Measurements from ENCODE around the gene SUPT20HL1.

The SUPT20HL1 gene

DNA sequence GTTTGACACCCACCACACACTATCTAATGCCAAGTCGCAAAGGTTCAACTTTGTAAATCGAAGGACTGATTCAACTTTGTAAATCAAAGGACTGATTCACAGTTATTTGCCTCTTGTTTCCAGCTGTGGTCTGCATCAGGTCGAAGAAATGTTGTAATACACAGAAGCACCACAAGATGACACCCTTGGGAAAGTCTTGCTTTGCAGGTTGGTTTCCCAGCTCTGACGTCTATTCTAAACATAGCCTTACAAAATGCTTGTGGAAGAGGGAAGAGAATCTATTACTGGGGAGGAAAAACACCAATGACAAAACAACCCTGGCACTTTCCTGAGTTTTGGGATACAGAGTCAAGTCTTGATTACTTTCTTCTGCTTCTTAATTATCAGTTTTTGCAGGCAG lies 35.3 kb downstream of the SUPT20HL1 start:
- no peak overlapping the region for H3K4me3 ChIP-seq
- H3K4me1 ChIP-seq: no peaks in the 10 kb centered on the region
- no peaks in the 10 kb centered on the region for H3K36me3 ChIP-seq (replicated peaks)
- no peaks in the 10 kb centered on the region for H3K9me3 ChIP-seq
- in situ Hi-C loops (cut with MboI; ENCODE audit: low sequenced_read_pairs): no loop called here
- H3K27me3 ChIP-seq (ENCODE audit: low read depth): peaks cover 28% of the 10 kb centered on the region
- DNase-seq (ENCODE audit: low spot score in 2 of 2): peak; percentile 73 to 76

DNA sequence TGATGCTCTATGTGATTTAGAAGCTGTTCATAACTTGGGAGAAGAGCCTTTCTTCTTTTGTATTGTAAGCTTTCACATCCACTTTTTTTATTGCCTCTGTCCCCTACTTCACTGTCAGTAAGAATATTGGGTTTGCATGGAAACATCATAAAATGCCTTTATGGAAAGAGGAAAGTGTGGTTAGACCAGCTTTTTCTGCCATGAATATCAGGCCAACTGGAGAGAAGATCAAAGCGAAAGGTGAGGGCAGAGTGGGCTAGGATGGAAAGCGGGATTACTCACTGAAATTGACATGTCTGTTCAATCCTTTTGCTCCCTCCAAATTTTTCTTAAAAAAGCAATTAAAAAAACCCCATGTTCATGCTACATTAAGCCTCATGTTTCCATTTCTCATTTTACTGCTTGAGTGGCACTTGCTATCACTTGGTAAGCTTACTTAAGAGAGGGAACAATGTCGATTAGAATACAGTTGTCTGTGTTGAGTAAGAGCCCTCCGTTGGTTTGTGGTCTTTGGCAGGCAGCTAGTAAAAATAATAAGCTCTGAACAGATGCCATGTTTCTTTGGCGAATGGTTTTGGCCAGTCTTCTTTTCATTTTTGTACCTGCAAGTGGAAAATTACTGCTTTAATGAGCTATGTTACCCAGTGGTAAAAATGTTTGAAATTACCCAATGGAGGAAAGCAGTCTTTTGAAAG lies 35.9 kb downstream of the SUPT20HL1 start:
- DNase-seq (ENCODE audit: low spot score in 2 of 2): no peak
- H3K9me3 ChIP-seq: no peaks in the 10 kb centered on the region
- H3K27me3 ChIP-seq (ENCODE audit: low read depth): peaks cover 28% of the 10 kb centered on the region
- in situ Hi-C loops (cut with MboI; ENCODE audit: low sequenced_read_pairs): no loop called here
- H3K4me3 ChIP-seq: no peak overlapping the region
- no peaks in the 10 kb centered on the region for H3K4me1 ChIP-seq
- no peaks in the 10 kb centered on the region for H3K36me3 ChIP-seq (replicated peaks)

DNA sequence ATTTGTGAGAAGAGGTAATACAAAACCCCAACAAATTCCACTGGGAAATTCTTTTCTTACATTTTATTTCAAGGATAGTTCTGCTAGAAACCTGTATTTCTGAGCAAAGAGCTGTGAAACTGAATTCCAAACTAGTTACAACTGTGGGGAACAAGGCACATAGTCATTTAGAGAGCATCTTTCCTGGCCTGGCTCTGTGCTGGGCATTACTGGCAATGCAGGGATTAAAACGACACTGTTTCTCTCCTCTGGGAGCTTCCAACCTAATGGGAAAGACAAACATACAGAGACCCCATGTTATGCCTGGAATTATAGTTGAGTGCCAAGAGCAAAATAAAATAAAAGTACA lies 36.5 kb downstream of the SUPT20HL1 start:
- Histone ChIP-seq H3K9me3 (no peaks in the 10 kb centered on the region), H3K36me3 (replicated peaks) (no peaks in the 10 kb centered on the region), H3K4me3 (no peak overlapping the region), H3K4me1 (no peaks in the 10 kb centered on the region), H3K27me3 (ENCODE audit: low read depth) (peaks cover 25% of the 10 kb centered on the region)
- DNase-seq (ENCODE audit: low spot score in 2 of 2): no peak
- in situ Hi-C loops (cut with MboI; ENCODE audit: low sequenced_read_pairs): no loop called here

DNA sequence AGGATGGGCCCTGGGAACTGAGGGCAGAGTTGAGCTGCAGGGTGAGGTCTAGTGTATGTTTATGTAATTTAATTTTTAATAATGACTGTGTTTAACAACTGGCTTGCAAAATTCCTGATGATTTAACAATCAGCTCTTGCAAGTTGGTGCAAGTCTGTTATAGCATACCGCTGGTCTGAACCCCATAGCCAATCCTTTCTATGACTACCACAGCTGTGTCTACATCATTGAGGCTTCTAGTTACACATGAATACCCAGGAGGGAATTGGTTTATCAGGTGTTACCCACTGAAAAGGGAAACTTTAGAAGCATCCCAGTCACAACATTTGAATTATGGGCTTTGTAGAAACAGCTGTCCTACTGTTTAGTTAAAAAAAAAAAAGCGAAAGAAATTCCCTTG lies 38.3 kb downstream of the SUPT20HL1 start:
- H3K4me1 ChIP-seq: no peaks in the 10 kb centered on the region
- no peaks in the 10 kb centered on the region for H3K9me3 ChIP-seq
- no peaks in the 10 kb centered on the region for H3K36me3 ChIP-seq (replicated peaks)
- in situ Hi-C loops (cut with MboI; ENCODE audit: low sequenced_read_pairs): no loop called here
- H3K4me3 ChIP-seq: no peak overlapping the region
- H3K27me3 ChIP-seq (ENCODE audit: low read depth): peaks cover 13% of the 10 kb centered on the region
- no peak for DNase-seq (ENCODE audit: low spot score in 2 of 2)

DNA sequence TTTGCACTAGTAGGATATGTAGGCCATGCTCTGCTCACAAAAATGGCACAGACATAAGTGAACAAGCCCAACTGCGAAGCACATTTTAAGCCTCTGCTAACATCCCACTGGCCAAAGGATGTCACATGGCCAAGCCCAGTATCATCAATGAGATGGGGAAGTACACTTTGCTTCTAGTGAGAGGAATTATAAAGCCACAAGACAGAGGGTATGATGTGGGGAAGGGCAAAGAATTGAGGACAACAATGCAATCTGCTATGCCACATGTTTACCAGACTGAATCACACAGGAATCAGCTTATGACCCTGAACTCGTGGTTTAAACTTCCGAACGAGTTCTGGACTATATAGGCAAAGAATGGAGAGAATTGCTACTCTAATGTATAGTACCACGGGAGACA lies 39.1 kb downstream of the SUPT20HL1 start:
- Histone ChIP-seq H3K4me3 (no peak overlapping the region), H3K36me3 (replicated peaks) (no peaks in the 10 kb centered on the region), H3K9me3 (no peaks in the 10 kb centered on the region), H3K27me3 (ENCODE audit: low read depth) (peaks cover 5% of the 10 kb centered on the region), H3K4me1 (no peaks in the 10 kb centered on the region)
- DNase-seq (ENCODE audit: low spot score in 2 of 2): no peak
- in situ Hi-C loops (cut with MboI; ENCODE audit: low sequenced_read_pairs): no loop called here

DNA sequence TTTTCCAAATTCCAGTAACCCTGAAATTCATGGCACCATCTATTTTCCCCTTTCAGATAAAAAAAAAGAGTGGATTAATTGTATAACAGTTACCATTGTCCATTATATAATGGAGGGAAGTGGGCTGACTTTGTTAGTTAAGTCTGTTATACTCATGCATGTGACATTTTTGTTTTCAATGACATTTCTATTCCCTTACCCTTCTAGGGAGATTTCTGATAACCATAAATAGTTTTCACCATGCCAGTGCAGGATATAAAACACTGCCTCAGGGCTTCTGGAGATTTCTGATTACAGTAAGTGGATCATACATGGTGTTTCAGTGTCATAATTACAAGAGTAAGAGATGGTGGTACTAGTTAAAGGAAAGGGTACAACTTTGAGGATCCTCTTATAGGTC lies 45.5 kb downstream of the SUPT20HL1 start:
- H3K4me1 ChIP-seq: no peaks in the 10 kb centered on the region
- H3K36me3 ChIP-seq (replicated peaks): no peaks in the 10 kb centered on the region
- H3K9me3 ChIP-seq: no peaks in the 10 kb centered on the region
- peaks cover 4% of the 10 kb centered on the region; the same call in 1 of the 2 replicates for H3K27me3 ChIP-seq (ENCODE audit: low read depth)
- DNase-seq (ENCODE audit: low spot score in 2 of 2): no peak
- H3K4me3 ChIP-seq: no peak overlapping the region
- in situ Hi-C loops (cut with MboI; ENCODE audit: low sequenced_read_pairs): no loop called here

Data from HAP-1 (cell line).